ENCODE results near the gene CSRP1.
A peak's percentile ranks its signal among the peaks of the same experiment; 100 is the strongest.

The CSRP1 gene

GRCh38 chr1:201537891-201538611 lies 31.1 kb upstream of the CSRP1 start:
- peaks cover 11% of the 10 kb centered on the region for H3K4me1 ChIP-seq
- H3K36me3 ChIP-seq = no peaks in the 10 kb centered on the region
- peak overlapping the region; percentile 85 for H3K4me3 ChIP-seq (ENCODE audit: low read depth, low read length)
- DNase-seq = no peak
- H3K9me3 ChIP-seq = no peaks in the 10 kb centered on the region
- no peak for TF ChIP-seq CTCF (IDR thresholded peaks at IDR 0.05; ENCODE audit: low read depth, low read length)
- H3K27me3 ChIP-seq = no peaks in the 10 kb centered on the region

GRCh38 chr1:201537467-201537866 lies 30.5 kb upstream of the CSRP1 start:
- TF ChIP-seq CTCF (IDR thresholded peaks at IDR 0.05; ENCODE audit: low read depth, low read length) = no peak
- no peaks in the 10 kb centered on the region for H3K9me3 ChIP-seq
- peaks cover 11% of the 10 kb centered on the region for H3K4me1 ChIP-seq
- H3K36me3 ChIP-seq = no peaks in the 10 kb centered on the region
- no peak overlapping the region for H3K4me3 ChIP-seq (ENCODE audit: low read depth, low read length)
- H3K27me3 ChIP-seq = no peaks in the 10 kb centered on the region
- no peak for DNase-seq

GRCh38 chr1:201537028-201537427 lies 30.1 kb upstream of the CSRP1 start:
- no peaks in the 10 kb centered on the region for H3K27me3 ChIP-seq
- no peak overlapping the region for H3K4me3 ChIP-seq (ENCODE audit: low read depth, low read length)
- peaks cover 11% of the 10 kb centered on the region for H3K4me1 ChIP-seq
- H3K9me3 ChIP-seq = no peaks in the 10 kb centered on the region
- no peak for DNase-seq
- TF ChIP-seq CTCF (IDR thresholded peaks at IDR 0.05; ENCODE audit: low read depth, low read length) = no peak
- no peaks in the 10 kb centered on the region for H3K36me3 ChIP-seq

GRCh38 chr1:201536558-201536957 lies 29.6 kb upstream of the CSRP1 start:
- no peak for TF ChIP-seq CTCF (IDR thresholded peaks at IDR 0.05; ENCODE audit: low read depth, low read length)
- Histone ChIP-seq H3K9me3 (no peaks in the 10 kb centered on the region), H3K4me3 (ENCODE audit: low read depth, low read length) (no peak overlapping the region), H3K4me1 (peaks cover 11% of the 10 kb centered on the region), H3K27me3 (no peaks in the 10 kb centered on the region), H3K36me3 (no peaks in the 10 kb centered on the region)
- DNase-seq = no peak

GRCh38 chr1:201535919-201536245 lies 29.0 kb upstream of the CSRP1 start:
- H3K4me3 ChIP-seq (ENCODE audit: low read depth, low read length) = no peak overlapping the region
- peaks cover 14% of the 10 kb centered on the region for H3K4me1 ChIP-seq
- no peaks in the 10 kb centered on the region for H3K27me3 ChIP-seq
- no peaks in the 10 kb centered on the region for H3K36me3 ChIP-seq
- TF ChIP-seq CTCF (IDR thresholded peaks at IDR 0.05; ENCODE audit: low read depth, low read length) = no peak
- no peaks in the 10 kb centered on the region for H3K9me3 ChIP-seq
- DNase-seq = no peak

- Histone ChIP-seq H3K4me3 (ENCODE audit: low read depth, low read length) (no peak overlapping the region), H3K36me3 (no peaks in the 10 kb centered on the region), H3K27me3 (no peaks in the 10 kb centered on the region), H3K9me3 (no peaks in the 10 kb centered on the region), H3K4me1 (peaks cover 9% of the 10 kb centered on the region)
- no peak for TF ChIP-seq CTCF (IDR thresholded peaks at IDR 0.05; ENCODE audit: low read depth, low read length)
- no peak for DNase-seq
These were observed 28.4 kb upstream of the CSRP1 start for GRCh38 chr1:201535046-201535918.
